MCF 10A (cell line): Measurements from ENCODE around the gene PCARE. TPM values are rescaled to one million over a fixed set of nuclear protein-coding genes. Genes with fewer than 3 reads are reported as not detected.

Experiments
- BruUV-seq: library from RNA; stranded (reverse); fragments of 400-500 nt; replicated peaks from 2 replicates; lab custom pipeline; 2021; lab: Mats Ljungman, UMichigan
- CTCF ChIA-PET: fragments of 300-600 bp; sonication (Branson Sonifier 250); formaldehyde crosslinking; extraction: SDS; loops from one replicate; lab custom pipeline; 2021; ENCODE audit warnings: antibody characterized with exemption, inconsistent platforms; lab: Yijun Ruan, JAX
- POLR2A ChIA-PET: fragments of 300-600, 350-650 bp; sonication (Branson Sonifier 250); formaldehyde crosslinking; extraction: SDS; loops from one replicate; lab custom pipeline; 2020; ENCODE audit warnings: antibody characterized with exemption, inconsistent platforms; lab: Yijun Ruan, JAX
- DNase-seq: peaks from one replicate; pipeline ENCODE4 v3.0.0-alpha.2; 2018; ENCODE audit not compliant: unreplicated experiment
- H3K27ac Mint-ChIP-seq: one replicate; pipeline ENCODE4 v1.8.0; 2022; ENCODE audit warnings: mild to moderate bottlenecking, low read depth, mixed read lengths; ENCODE audit not compliant: unreplicated experiment
- H3K27me3 Mint-ChIP-seq: one replicate; pipeline ENCODE4 v1.8.0; 2022; ENCODE audit warnings: mixed read lengths; ENCODE audit not compliant: insufficient read depth, unreplicated experiment
- H3K36me3 Mint-ChIP-seq: one replicate; pipeline ENCODE4 v1.8.0; 2022; ENCODE audit warnings: mild to moderate bottlenecking, moderate library complexity, mixed read lengths; ENCODE audit not compliant: insufficient read depth, unreplicated experiment
- H3K4me1 Mint-ChIP-seq: one replicate; pipeline ENCODE4 v1.8.0; 2022; ENCODE audit warnings: mixed read lengths; ENCODE audit not compliant: insufficient read depth, unreplicated experiment
- H3K4me3 Mint-ChIP-seq: one replicate; pipeline ENCODE4 v1.8.0; 2022; ENCODE audit warnings: mild to moderate bottlenecking, moderate library complexity, mixed read lengths; ENCODE audit not compliant: unreplicated experiment
- H3K9me3 Mint-ChIP-seq: one replicate; pipeline ENCODE4 v1.8.0; 2022; ENCODE audit warnings: mixed read lengths; ENCODE audit not compliant: unreplicated experiment
- CTCF ChIP-seq: fragments of 200-600 bp; IDR thresholded peaks from one replicate; pipeline ENCODE4 v1.8.0; 2022; ENCODE audit warnings: antibody characterized with exemption, mild to moderate bottlenecking; ENCODE audit not compliant: unreplicated experiment
- intact Hi-C: fragments of 100-400 bp; cut with micrococcal nuclease; formaldehyde crosslinking; loops from 2 replicates; pipeline ENCODE4 v1.14.1; 2022
- total RNA-seq: library from RNA; stranded (reverse); gene quantifications from 2 replicates; pipeline ENCODE4 v1.2.3, GENCODE V29; 2022

PCARE gene
- total RNA-seq, 1 experiment from 2014 or later, result not detected

- H3K27me3 Mint-ChIP-seq, result no peaks in the 10 kb centered on the region
- intact Hi-C loops, result no loop called here
- POLR2A ChIA-PET, result no interaction called here
- TF ChIP-seq CTCF, result no peak
- no peaks in the 10 kb centered on the region for H3K4me1 Mint-ChIP-seq
- H3K36me3 Mint-ChIP-seq, result no peaks in the 10 kb centered on the region
- BruUV-seq, result no TSS peak
- H3K27ac Mint-ChIP-seq, result no peak overlapping the region
- H3K9me3 Mint-ChIP-seq, result no peaks in the 10 kb centered on the region
- no peak overlapping the region for H3K4me3 Mint-ChIP-seq
- no peak for DNase-seq
- CTCF ChIA-PET, result interaction anchor here (0.5 kb wide), 1 partner anchor 333 kb away, joined by 3 read pairs; no protein-coding TSS in a partner anchor
Observed at GRCh38 chr2:29017716-29018435, 56.4 kb downstream of the PCARE start.

- ChIA-PET CTCF (interaction anchor here (0.6 kb wide), 1 partner anchor 10 kb away, joined by 4 read pairs; no protein-coding TSS in a partner anchor), POLR2A (no interaction called here)
- DNase-seq, result no peak
- TF ChIP-seq CTCF, result no peak
- intact Hi-C loops, result no loop called here
- H3K27ac Mint-ChIP-seq, result no peak overlapping the region
- H3K4me3 Mint-ChIP-seq, result no peak overlapping the region
- H3K36me3 Mint-ChIP-seq, result no peaks in the 10 kb centered on the region
- H3K4me1 Mint-ChIP-seq, result no peaks in the 10 kb centered on the region
- H3K27me3 Mint-ChIP-seq, result no peaks in the 10 kb centered on the region
- no peaks in the 10 kb centered on the region for H3K9me3 Mint-ChIP-seq
- BruUV-seq, result no TSS peak
Observed at GRCh38 chr2:29016504-29016903, 57.8 kb downstream of the PCARE start.

GRCh38 chr2:29015701-29016470, 58.4 kb downstream of the PCARE start:
- no peaks in the 10 kb centered on the region for H3K4me1 Mint-ChIP-seq
- no peak for TF ChIP-seq CTCF
- no peak for DNase-seq
- H3K27me3 Mint-ChIP-seq, result no peaks in the 10 kb centered on the region
- no peaks in the 10 kb centered on the region for H3K36me3 Mint-ChIP-seq
- H3K4me3 Mint-ChIP-seq, result no peak overlapping the region
- BruUV-seq, result no TSS peak
- POLR2A ChIA-PET, result no interaction called here
- intact Hi-C loops, result no loop called here
- CTCF ChIA-PET, result interaction anchor here (0.6 kb wide), 1 partner anchor 10 kb away, joined by 4 read pairs; no protein-coding TSS in a partner anchor
- H3K9me3 Mint-ChIP-seq, result no peaks in the 10 kb centered on the region
- no peak overlapping the region for H3K27ac Mint-ChIP-seq

- CTCF ChIA-PET, result no interaction called here
- BruUV-seq, result no TSS peak
- no peak overlapping the region for H3K27ac Mint-ChIP-seq
- POLR2A ChIA-PET, result no interaction called here
- H3K4me3 Mint-ChIP-seq, result no peak overlapping the region
- H3K4me1 Mint-ChIP-seq, result no peaks in the 10 kb centered on the region
- no peaks in the 10 kb centered on the region for H3K27me3 Mint-ChIP-seq
- TF ChIP-seq CTCF, result no peak
- intact Hi-C loops, result no loop called here
- no peaks in the 10 kb centered on the region for H3K36me3 Mint-ChIP-seq
- peak; percentile 33 for DNase-seq
- H3K9me3 Mint-ChIP-seq, result no peaks in the 10 kb centered on the region
Observed at GRCh38 chr2:29014811-29015421, 59.4 kb downstream of the PCARE start.
